HepG2 (cell line): ENCODE data around the gene SMIM36. TPM values are rescaled to one million over a fixed set of nuclear protein-coding genes. Genes with fewer than 3 reads are reported as not detected.

ENCODE experiments used
- AKNA ChIP-seq: sonication (generic); formaldehyde crosslinking; IDR thresholded peaks from 2 replicates; pipeline ENCODE4 v1.4.0; 2020; ENCODE audit warnings: missing genetic modification reagents, borderline replicate concordance
- DNMT3B ChIP-seq: conservative IDR thresholded peaks from 2 replicates; pipeline ENCODE4 v1.6.1; 2016; ENCODE audit warnings: missing biosample characterization, control low read depth
- KAT2B ChIP-seq: fragments of 150-350 bp; IDR thresholded peaks from 2 replicates; pipeline ENCODE4 v1.6.1; 2014; ENCODE audit warnings: low read depth, low read length, borderline replicate concordance
- SSRP1 ChIP-seq: IDR thresholded peaks from 2 replicates; pipeline ENCODE4 v1.6.1; 2016; ENCODE audit warnings: control low read depth
- ZBTB33 ChIP-seq: sonication (generic); formaldehyde crosslinking; IDR thresholded peaks from 2 replicates; pipeline ENCODE4 v1.4.0; 2020; ENCODE audit warnings: missing genetic modification reagents
- ZFY ChIP-seq: sonication (generic); formaldehyde crosslinking; IDR thresholded peaks from 2 replicates; pipeline ENCODE4 v1.4.0; 2020; ENCODE audit warnings: missing genetic modification reagents
- ZMYM2 ChIP-seq: sonication (generic); formaldehyde crosslinking; IDR thresholded peaks from 2 replicates; pipeline ENCODE4 v1.8.0; 2022; ENCODE audit warnings: mild to moderate bottlenecking, missing genetic modification reagents
- ZNF260 ChIP-seq: sonication (generic); formaldehyde crosslinking; IDR thresholded peaks from 2 replicates; pipeline ENCODE4 v1.4.0; 2020; ENCODE audit warnings: missing genetic modification reagents, low read depth, mild to moderate bottlenecking, borderline replicate concordance
- ZNF572 ChIP-seq: sonication (generic); formaldehyde crosslinking; IDR thresholded peaks from 2 replicates; pipeline ENCODE4 v1.5.1; 2020; ENCODE audit warnings: mild to moderate bottlenecking, missing genetic modification reagents
- ZNF775 ChIP-seq: sonication (generic); formaldehyde crosslinking; IDR thresholded peaks from 2 replicates; pipeline ENCODE4 v1.4.0; 2020; ENCODE audit warnings: missing genetic modification reagents, mild to moderate bottlenecking, moderate library complexity, borderline replicate concordance
- polyA plus RNA-seq, 8 experiments: library from polyadenylated mRNA; depleted of rRNA in 3 of 8; stranded (reverse) in 7 of 8; unstranded in 1 of 8; fragments of >200 nt; fragmentation: Illumina TruSeq in 4 of 8; extraction: Trizol in 4 of 8; gene quantifications; 2 replicates each; pipeline versions ENCODE4 v1.2.1 to v1.2.3, GENCODE V29; 2011 to 2016; ENCODE audit warnings: low read depth in 4 of 8, missing spikeins in 1 of 8, mixed read lengths in 1 of 8; ENCODE audit not compliant: insufficient read depth in 1 of 8
- total RNA-seq, 5 experiments: library from RNA; depleted of rRNA; stranded (reverse); fragments of >200 nt; fragmentation: Illumina TruSeq; extraction: Trizol; gene quantifications; 2 replicates each; pipeline ENCODE4 v1.2.3, GENCODE V29; 2016; ENCODE audit warnings: low read depth in 1 of 5
- TF ChIP-seq, protein P1 (sequence below), 2 experiments: IDR thresholded peaks; 2 replicates each; pipeline ENCODE4 v1.6.1; 2011 to 2012; ENCODE audit warnings: low read length in 2 of 2, borderline replicate concordance in 1 of 2, low read depth in 1 of 2, mild to moderate bottlenecking in 1 of 2, moderate library complexity in 1 of 2
- TF ChIP-seq, protein P2 (sequence below): sonication (generic); formaldehyde crosslinking; IDR thresholded peaks from 2 replicates; pipeline ENCODE4 v1.4.0; 2020; ENCODE audit warnings: mild to moderate bottlenecking, missing genetic modification reagents
- TF ChIP-seq, protein P3 (sequence below): sonication (generic); formaldehyde crosslinking; IDR thresholded peaks from 2 replicates; pipeline ENCODE4 v1.4.0; 2020; ENCODE audit warnings: missing genetic modification reagents, borderline replicate concordance

Gene SMIM36
- total and polyA plus RNA-seq, 2 of the 13 experiments (the other 11 are each of a cell fraction or from before 2014, with no cell fraction given), result not detected

- TF ChIP-seq, protein P1, sequence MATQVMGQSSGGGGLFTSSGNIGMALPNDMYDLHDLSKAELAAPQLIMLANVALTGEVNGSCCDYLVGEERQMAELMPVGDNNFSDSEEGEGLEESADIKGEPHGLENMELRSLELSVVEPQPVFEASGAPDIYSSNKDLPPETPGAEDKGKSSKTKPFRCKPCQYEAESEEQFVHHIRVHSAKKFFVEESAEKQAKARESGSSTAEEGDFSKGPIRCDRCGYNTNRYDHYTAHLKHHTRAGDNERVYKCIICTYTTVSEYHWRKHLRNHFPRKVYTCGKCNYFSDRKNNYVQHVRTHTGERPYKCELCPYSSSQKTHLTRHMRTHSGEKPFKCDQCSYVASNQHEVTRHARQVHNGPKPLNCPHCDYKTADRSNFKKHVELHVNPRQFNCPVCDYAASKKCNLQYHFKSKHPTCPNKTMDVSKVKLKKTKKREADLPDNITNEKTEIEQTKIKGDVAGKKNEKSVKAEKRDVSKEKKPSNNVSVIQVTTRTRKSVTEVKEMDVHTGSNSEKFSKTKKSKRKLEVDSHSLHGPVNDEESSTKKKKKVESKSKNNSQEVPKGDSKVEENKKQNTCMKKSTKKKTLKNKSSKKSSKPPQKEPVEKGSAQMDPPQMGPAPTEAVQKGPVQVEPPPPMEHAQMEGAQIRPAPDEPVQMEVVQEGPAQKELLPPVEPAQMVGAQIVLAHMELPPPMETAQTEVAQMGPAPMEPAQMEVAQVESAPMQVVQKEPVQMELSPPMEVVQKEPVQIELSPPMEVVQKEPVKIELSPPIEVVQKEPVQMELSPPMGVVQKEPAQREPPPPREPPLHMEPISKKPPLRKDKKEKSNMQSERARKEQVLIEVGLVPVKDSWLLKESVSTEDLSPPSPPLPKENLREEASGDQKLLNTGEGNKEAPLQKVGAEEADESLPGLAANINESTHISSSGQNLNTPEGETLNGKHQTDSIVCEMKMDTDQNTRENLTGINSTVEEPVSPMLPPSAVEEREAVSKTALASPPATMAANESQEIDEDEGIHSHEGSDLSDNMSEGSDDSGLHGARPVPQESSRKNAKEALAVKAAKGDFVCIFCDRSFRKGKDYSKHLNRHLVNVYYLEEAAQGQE (IDR thresholded peaks at IDR 0.05; ENCODE audit: borderline replicate concordance in 1 of 2, low read depth in 1 of 2, low read length in 2 of 2), result peak in 1 of 2 experiments; percentile 35; a peak in 1 of 4 replicates
- no peak for TF ChIP-seq SSRP1 (CRISPR knock-in tag)
- TF ChIP-seq ZNF775, result no peak; the same call in 1 of the 2 replicates
- TF ChIP-seq, protein P2, sequence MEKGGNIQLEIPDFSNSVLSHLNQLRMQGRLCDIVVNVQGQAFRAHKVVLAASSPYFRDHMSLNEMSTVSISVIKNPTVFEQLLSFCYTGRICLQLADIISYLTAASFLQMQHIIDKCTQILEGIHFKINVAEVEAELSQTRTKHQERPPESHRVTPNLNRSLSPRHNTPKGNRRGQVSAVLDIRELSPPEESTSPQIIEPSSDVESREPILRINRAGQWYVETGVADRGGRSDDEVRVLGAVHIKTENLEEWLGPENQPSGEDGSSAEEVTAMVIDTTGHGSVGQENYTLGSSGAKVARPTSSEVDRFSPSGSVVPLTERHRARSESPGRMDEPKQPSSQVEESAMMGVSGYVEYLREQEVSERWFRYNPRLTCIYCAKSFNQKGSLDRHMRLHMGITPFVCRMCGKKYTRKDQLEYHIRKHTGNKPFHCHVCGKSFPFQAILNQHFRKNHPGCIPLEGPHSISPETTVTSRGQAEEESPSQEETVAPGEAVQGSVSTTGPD, result no peak
- TF ChIP-seq ZFY (CRISPR knock-in tag), result peak; percentile 86
- TF ChIP-seq ZNF260 (CRISPR knock-in tag), result no peak
- TF ChIP-seq ZNF572 (CRISPR knock-in tag), result 0 out of 2 replicates have a peak, but pooled peaks have one; percentile 26
- TF ChIP-seq DNMT3B (CRISPR knock-in tag), result 0 out of 2 replicates have a peak, but pooled peaks have one; percentile 4
- TF ChIP-seq, protein P3, sequence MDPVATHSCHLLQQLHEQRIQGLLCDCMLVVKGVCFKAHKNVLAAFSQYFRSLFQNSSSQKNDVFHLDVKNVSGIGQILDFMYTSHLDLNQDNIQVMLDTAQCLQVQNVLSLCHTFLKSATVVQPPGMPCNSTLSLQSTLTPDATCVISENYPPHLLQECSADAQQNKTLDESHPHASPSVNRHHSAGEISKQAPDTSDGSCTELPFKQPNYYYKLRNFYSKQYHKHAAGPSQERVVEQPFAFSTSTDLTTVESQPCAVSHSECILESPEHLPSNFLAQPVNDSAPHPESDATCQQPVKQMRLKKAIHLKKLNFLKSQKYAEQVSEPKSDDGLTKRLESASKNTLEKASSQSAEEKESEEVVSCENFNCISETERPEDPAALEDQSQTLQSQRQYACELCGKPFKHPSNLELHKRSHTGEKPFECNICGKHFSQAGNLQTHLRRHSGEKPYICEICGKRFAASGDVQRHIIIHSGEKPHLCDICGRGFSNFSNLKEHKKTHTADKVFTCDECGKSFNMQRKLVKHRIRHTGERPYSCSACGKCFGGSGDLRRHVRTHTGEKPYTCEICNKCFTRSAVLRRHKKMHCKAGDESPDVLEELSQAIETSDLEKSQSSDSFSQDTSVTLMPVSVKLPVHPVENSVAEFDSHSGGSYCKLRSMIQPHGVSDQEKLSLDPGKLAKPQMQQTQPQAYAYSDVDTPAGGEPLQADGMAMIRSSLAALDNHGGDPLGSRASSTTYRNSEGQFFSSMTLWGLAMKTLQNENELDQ (CRISPR knock-in tag), result no peak
- no peak for TF ChIP-seq ZMYM2 (CRISPR knock-in tag)
- no peak for TF ChIP-seq ZBTB33 (CRISPR knock-in tag)
- TF ChIP-seq AKNA, result no peak
- TF ChIP-seq KAT2B, result peak; percentile 88
These were observed 89.9 kb downstream of the SMIM36 start, which contains the start of gene MMD (continued) for GRCh38 chr17:55421179-55421934.
